ENCODE data around the gene IL2RA. TPM values are rescaled to one million over a fixed set of nuclear protein-coding genes. Genes with fewer than 3 reads are reported as not detected.

The IL2RA gene
- total and polyA plus RNA-seq, 2 donors from 2014 or later: 0.54 to 11.9 TPM

DNA sequence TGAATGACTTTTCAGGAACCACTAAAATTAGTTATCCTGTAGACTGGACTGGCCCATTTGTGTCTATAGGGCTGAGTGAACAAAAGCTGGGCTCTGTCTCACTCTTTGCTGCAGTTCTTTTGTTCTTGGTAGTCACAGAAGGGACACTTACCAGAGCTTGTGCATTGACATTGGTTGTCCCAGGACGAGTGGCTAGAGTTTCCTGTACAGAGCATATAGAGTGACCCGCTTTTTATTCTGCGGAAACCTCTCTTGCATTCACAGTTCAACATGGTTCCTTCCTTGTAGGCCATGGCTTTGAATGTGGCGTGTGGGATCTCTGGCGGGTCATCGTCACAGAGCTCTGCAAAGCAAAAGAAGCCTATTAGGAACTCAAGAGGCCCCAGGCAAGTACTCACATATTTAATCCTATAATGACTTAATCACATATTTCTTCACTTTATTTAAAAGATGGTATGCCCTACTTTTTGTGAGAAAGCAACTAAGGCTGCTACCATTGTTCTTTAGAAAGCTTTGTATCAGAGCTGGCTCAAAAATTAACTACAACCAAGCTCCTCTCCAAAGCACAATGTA is 36.4 kb downstream of the IL2RA start:
- intact Hi-C loops (cut with DNase I): no loop called here
- TF ChIP-seq, protein P1, sequence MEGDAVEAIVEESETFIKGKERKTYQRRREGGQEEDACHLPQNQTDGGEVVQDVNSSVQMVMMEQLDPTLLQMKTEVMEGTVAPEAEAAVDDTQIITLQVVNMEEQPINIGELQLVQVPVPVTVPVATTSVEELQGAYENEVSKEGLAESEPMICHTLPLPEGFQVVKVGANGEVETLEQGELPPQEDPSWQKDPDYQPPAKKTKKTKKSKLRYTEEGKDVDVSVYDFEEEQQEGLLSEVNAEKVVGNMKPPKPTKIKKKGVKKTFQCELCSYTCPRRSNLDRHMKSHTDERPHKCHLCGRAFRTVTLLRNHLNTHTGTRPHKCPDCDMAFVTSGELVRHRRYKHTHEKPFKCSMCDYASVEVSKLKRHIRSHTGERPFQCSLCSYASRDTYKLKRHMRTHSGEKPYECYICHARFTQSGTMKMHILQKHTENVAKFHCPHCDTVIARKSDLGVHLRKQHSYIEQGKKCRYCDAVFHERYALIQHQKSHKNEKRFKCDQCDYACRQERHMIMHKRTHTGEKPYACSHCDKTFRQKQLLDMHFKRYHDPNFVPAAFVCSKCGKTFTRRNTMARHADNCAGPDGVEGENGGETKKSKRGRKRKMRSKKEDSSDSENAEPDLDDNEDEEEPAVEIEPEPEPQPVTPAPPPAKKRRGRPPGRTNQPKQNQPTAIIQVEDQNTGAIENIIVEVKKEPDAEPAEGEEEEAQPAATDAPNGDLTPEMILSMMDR (IDR thresholded peaks at IDR 0.05; ENCODE audit: borderline replicate concordance, extremely low read depth, insufficient read depth): no peak
- FAIRE-seq (no peak), DNase-seq (no peak)
- Histone ChIP-seq H3K9me3 (ENCODE audit: control insufficient read depth in 2 of 3, insufficient read depth in 1 of 3, low read length in 3 of 3) (no peaks in the 10 kb centered on the region), H3K4me3 (ENCODE audit: low read length in 3 of 3) (no peak overlapping the region), H3K9ac (ENCODE audit: low read length in 3 of 3) (no peak overlapping the region), H3K4me1 (ENCODE audit: control insufficient read depth in 2 of 3, insufficient read depth in 2 of 3, low read depth in 1 of 3, low read length in 3 of 3) (no peaks in the 10 kb centered on the region), H3K27ac (ENCODE audit: low read depth in 2 of 2, low read length in 2 of 2) (no peak overlapping the region), H3K27me3 (ENCODE audit: control insufficient read depth, insufficient read depth, low read length) (no peaks in the 10 kb centered on the region), H3K36me3 (ENCODE audit: control insufficient read depth in 2 of 3, insufficient read depth in 3 of 3, low read length in 3 of 3) (no peaks in the 10 kb centered on the region)

DNA sequence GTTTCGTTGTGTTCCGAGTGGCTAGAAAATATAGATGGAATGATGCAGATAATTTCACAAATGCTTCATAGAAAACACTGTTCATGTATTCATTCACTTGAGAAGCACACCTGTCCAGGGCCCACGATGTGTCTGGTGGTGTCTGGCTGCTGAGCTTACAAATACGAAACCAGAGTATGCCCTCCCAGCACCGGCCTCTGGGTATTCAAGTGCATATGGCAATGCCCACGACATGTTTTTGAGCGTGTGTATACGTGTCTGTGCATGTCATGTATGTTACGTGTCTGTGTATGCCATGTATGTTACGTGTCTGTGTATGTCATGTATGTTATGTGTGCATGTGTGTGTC is 37.9 kb downstream of the IL2RA start:
- Histone ChIP-seq H3K36me3 (ENCODE audit: control insufficient read depth in 2 of 3, insufficient read depth in 3 of 3, low read length in 3 of 3) (no peaks in the 10 kb centered on the region), H3K27me3 (ENCODE audit: control insufficient read depth, insufficient read depth, low read length) (no peaks in the 10 kb centered on the region), H3K4me3 (ENCODE audit: low read length in 3 of 3) (no peak overlapping the region), H3K27ac (ENCODE audit: low read depth in 2 of 2, low read length in 2 of 2) (no peak overlapping the region), H3K9ac (ENCODE audit: low read length in 3 of 3) (no peak overlapping the region), H3K4me1 (ENCODE audit: control insufficient read depth in 2 of 3, insufficient read depth in 2 of 3, low read depth in 1 of 3, low read length in 3 of 3) (no peaks in the 10 kb centered on the region), H3K9me3 (ENCODE audit: control insufficient read depth in 2 of 3, insufficient read depth in 1 of 3, low read length in 3 of 3) (no peaks in the 10 kb centered on the region)
- intact Hi-C loops (cut with DNase I): no loop called here
- DNase-seq: no peak
- FAIRE-seq: no peak
- TF ChIP-seq, protein P1 (IDR thresholded peaks at IDR 0.05; ENCODE audit: borderline replicate concordance, extremely low read depth, insufficient read depth): no peak

DNA sequence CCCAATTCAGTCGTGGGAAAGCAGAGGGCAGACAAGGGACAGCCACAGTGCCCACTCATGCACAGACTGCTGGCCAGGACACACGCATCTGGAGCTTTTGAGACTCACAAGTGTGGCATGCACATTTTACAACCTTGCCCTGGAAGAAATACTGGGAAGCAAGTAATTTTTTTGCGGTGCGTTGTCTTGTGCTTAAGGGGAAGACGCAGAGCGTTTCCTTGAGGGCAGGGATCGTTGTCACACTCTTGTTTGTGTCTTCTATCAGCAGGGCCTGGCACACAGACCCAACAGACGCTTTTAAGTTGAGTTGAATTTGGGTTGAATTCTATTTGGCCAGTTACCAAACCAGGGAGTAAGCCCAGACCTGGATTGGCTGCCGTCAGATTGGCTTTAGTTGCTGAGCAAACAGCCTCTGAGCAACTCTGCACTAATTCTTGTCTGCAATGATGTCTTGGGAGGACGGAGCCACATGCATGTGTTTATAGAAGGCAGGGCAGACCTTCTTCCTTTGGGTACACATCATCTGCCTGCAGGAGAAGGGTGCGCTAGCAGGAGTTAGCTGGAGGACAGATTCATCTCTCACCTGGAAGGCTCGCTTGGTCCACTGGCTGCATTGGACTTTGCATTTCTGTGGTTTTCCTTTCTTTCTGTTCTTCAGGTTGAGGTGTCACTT is 38.4 kb downstream of the IL2RA start:
- TF ChIP-seq, protein P1 (IDR thresholded peaks at IDR 0.05; ENCODE audit: borderline replicate concordance, extremely low read depth, insufficient read depth): no peak
- H3K36me3 ChIP-seq (ENCODE audit: control insufficient read depth in 2 of 3, insufficient read depth in 3 of 3, low read length in 3 of 3): no peaks in the 10 kb centered on the region
- H3K27me3 ChIP-seq (ENCODE audit: control insufficient read depth, insufficient read depth, low read length): no peaks in the 10 kb centered on the region
- intact Hi-C loops (cut with DNase I): no loop called here
- H3K4me3 ChIP-seq (ENCODE audit: low read length in 3 of 3): no peak overlapping the region
- no peaks in the 10 kb centered on the region for H3K4me1 ChIP-seq (ENCODE audit: control insufficient read depth in 2 of 3, insufficient read depth in 2 of 3, low read depth in 1 of 3, low read length in 3 of 3)
- no peaks in the 10 kb centered on the region for H3K9me3 ChIP-seq (ENCODE audit: control insufficient read depth in 2 of 3, insufficient read depth in 1 of 3, low read length in 3 of 3)
- no peak for DNase-seq
- H3K9ac ChIP-seq (ENCODE audit: low read length in 3 of 3): no peak overlapping the region
- H3K27ac ChIP-seq (ENCODE audit: low read depth in 2 of 2, low read length in 2 of 2): no peak overlapping the region
- FAIRE-seq: no peak

Data from kidney (tissue), 14 donors.